T-helper 2 cell treated with Interferon-gamma antibody and Interleukin-4, amounts not matched to agents 5 μg/mL and 100 μg/mL, for 36 hours (primary cell): ENCODE measurements around the gene PTPRG.

Source experiments
- DNase-seq: peaks from one replicate; pipeline ENCODE4 v3.0.0; 2021; ENCODE audit warnings: low spot score
- H3K27ac Mint-ChIP-seq: one replicate; pipeline ENCODE4 v1.8.0; 2021; ENCODE audit warnings: mild to moderate bottlenecking, mixed read lengths
- H3K27me3 Mint-ChIP-seq: one replicate; pipeline ENCODE4 v1.8.0; 2021; ENCODE audit warnings: low read depth, mixed read lengths
- H3K36me3 Mint-ChIP-seq: one replicate; pipeline ENCODE4 v1.8.0; 2021; ENCODE audit warnings: low read depth, mixed read lengths
- H3K4me1 Mint-ChIP-seq: one replicate; pipeline ENCODE4 v1.8.0; 2021; ENCODE audit warnings: low read depth, mixed read lengths
- H3K4me3 Mint-ChIP-seq: one replicate; pipeline ENCODE4 v1.8.0; 2022; ENCODE audit warnings: mild to moderate bottlenecking, moderate library complexity, mixed read lengths
- H3K9me3 Mint-ChIP-seq: one replicate; pipeline ENCODE4 v1.8.0; 2021; ENCODE audit warnings: mixed read lengths

The PTPRG gene

DNA sequence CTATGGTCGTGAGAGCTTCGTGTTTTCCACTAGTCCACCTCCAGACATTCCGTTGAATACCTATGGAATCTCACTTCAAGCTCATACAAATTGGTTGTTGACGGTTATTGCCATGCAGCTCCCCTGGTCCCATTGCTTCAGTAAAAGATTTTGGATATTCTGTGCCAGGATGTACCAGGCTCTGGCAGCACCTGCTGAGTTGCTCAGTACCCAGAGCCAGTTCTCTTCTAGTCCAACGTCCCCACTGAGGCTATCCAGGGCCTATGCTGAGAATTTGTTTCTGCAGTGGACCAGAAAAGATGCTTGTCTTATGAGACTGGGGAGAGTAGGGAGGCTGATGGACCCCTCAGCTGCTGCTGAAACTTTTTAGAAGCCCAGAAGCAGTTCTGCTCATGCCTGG, 533.1 kb downstream of the PTPRG start:
- H3K9me3 Mint-ChIP-seq, result no peaks in the 10 kb centered on the region
- H3K27me3 Mint-ChIP-seq, result no peaks in the 10 kb centered on the region
- no peak overlapping the region for H3K27ac Mint-ChIP-seq
- no peak overlapping the region for H3K4me3 Mint-ChIP-seq
- DNase-seq, result no peak
- H3K36me3 Mint-ChIP-seq, result no peaks in the 10 kb centered on the region
- no peaks in the 10 kb centered on the region for H3K4me1 Mint-ChIP-seq

DNA sequence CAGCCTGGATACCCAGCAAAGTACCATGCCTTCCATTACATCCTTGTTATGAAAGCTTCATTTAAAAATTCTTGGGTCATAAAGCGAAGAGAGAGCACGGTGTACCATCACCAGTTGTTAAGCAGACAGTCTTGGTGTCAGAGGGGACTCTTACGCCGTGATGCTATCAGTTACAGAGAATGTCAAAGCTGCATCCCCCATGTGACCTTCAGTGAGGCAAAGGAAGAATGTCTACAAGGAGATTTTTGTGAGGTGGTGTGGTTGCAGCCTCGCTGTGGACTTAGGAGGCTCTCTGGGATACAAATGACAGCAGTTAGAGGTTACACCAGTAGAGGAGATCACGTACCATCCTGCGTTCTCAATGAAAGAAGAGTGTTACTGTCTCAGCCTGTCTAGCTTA, 533.7 kb downstream of the PTPRG start:
- Mint-ChIP-seq H3K4me3 (no peak overlapping the region), H3K4me1 (no peaks in the 10 kb centered on the region), H3K9me3 (no peaks in the 10 kb centered on the region), H3K36me3 (no peaks in the 10 kb centered on the region), H3K27me3 (no peaks in the 10 kb centered on the region), H3K27ac (no peak overlapping the region)
- no peak for DNase-seq

- Mint-ChIP-seq H3K27ac (no peak overlapping the region), H3K4me1 (no peaks in the 10 kb centered on the region), H3K4me3 (no peak overlapping the region), H3K27me3 (no peaks in the 10 kb centered on the region), H3K36me3 (no peaks in the 10 kb centered on the region), H3K9me3 (no peaks in the 10 kb centered on the region)
- no peak for DNase-seq
These were observed 534.4 kb downstream of the PTPRG start for GRCh38 chr3:62095756-62096155.

DNA sequence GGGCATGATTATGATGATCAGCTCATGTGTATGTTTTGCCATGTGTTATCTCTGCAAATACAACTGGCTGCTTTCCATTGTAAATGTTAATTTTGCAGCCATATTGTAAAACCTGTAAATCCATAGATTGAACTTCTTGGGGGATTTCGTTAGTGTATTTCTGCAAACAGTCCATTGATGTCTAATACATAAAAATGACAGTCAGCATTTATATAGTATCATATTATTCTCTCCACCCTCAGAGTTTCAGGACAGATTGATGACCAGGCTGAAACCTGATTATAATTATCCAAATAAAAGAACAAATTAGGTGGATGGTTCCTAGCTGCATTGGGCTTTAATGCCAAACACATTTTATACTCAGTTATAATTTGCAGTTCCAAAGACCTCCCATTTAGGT, 535.1 kb downstream of the PTPRG start:
- no peaks in the 10 kb centered on the region for H3K9me3 Mint-ChIP-seq
- no peak for DNase-seq
- H3K27me3 Mint-ChIP-seq, result no peaks in the 10 kb centered on the region
- H3K4me1 Mint-ChIP-seq, result no peaks in the 10 kb centered on the region
- no peak overlapping the region for H3K4me3 Mint-ChIP-seq
- H3K36me3 Mint-ChIP-seq, result no peaks in the 10 kb centered on the region
- no peak overlapping the region for H3K27ac Mint-ChIP-seq

DNA sequence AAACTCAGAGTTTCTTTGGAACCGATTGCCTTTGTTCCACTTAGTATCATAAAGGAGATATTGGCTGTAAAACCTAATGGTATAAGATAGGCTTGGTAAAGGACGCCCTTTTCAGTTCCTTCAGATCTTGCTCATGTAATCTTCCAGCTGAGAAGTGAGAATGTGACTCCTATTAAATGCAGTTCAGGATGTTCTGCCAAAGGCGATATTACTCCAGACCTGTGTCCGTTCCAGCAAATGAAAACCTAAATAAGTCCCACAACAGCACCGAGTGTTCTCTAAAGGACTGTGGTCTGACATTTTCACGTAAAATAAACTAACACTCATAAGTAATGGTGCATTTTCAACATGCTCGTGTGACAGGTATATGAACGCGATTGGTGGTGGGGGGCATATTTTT, 535.8 kb downstream of the PTPRG start:
- Mint-ChIP-seq H3K4me1 (no peaks in the 10 kb centered on the region), H3K36me3 (no peaks in the 10 kb centered on the region), H3K27me3 (no peaks in the 10 kb centered on the region)

DNA sequence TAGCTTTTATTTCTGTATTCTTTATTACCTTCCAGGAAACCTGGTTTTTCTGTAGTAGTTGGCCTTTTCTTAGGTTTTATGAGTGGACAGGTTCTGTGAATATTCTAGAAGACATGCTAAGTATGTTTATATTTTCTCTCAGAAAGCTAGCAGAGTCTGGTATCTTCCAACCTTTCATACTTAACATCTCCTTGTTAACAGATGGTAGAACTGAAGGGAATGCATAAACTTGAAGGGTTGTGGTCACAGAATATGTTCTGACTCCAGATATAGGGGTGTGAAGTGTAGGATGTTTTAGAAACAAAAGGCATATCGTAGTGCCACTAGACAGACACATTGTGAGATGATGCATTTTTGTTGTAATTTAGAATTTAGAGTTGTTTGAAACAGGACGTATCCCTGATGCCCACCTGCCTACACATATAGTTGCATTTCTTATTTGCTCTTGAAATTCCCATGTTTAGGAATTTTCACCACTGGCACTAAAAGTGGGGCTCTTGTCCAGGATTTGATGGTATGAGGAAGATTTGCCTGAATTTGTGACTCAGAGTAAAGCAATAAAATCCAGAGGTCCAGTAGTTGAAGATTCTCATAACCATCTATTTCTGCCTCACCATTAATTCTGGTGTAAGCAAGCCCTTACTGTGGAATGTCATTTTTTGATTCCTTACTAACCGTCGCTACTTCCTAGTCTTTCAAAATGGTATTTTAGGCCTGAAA, 537.4 kb downstream of the PTPRG start:
- Mint-ChIP-seq H3K27me3 (no peaks in the 10 kb centered on the region), H3K9me3 (no peaks in the 10 kb centered on the region), H3K36me3 (no peaks in the 10 kb centered on the region), H3K4me1 (no peaks in the 10 kb centered on the region), H3K4me3 (no peak overlapping the region), H3K27ac (no peak overlapping the region)
- DNase-seq, result no peak

More for the DNA sequence above, 535.8 kb downstream of the PTPRG start:
- no peak overlapping the region for H3K27ac Mint-ChIP-seq
- H3K9me3 Mint-ChIP-seq, result no peaks in the 10 kb centered on the region
- no peak for DNase-seq
- H3K4me3 Mint-ChIP-seq, result no peak overlapping the region

DNA sequence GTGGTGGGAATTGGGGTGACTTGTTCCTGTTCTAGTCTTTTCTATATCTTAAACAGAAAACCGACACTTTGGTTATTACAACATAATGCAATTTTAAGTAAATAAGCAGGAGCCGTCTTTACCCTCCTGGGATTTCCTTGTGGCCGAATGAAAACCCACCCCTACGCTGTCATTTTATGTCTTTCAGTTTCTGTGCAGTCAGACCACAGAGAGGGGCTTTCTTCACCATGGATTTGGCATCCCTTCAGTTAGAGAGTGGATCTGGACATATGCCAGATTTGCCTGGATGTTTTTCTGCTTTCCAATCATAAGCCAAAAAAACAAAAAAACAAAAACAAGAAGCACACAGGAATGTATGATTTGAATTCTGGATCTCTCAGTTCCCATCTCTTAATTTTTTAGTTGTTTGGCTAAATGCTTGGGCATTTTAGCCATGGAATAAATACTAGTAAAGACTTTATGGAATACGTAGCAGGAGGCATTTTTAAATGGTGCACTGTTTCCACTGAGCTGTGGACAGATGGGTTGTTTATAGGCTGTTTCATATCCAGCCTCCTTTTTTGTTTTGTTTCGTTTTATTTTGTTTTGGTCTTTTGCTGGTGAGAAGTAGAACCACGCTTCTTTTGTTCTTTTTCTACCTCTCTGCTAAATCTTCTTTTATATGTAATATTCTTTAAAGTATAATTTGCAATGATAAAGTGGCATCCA, 539.1 kb downstream of the PTPRG start:
- DNase-seq, result no peak
- Mint-ChIP-seq H3K27ac (no peak overlapping the region), H3K9me3 (no peaks in the 10 kb centered on the region), H3K4me3 (no peak overlapping the region), H3K36me3 (no peaks in the 10 kb centered on the region), H3K27me3 (no peaks in the 10 kb centered on the region), H3K4me1 (no peaks in the 10 kb centered on the region)

DNA sequence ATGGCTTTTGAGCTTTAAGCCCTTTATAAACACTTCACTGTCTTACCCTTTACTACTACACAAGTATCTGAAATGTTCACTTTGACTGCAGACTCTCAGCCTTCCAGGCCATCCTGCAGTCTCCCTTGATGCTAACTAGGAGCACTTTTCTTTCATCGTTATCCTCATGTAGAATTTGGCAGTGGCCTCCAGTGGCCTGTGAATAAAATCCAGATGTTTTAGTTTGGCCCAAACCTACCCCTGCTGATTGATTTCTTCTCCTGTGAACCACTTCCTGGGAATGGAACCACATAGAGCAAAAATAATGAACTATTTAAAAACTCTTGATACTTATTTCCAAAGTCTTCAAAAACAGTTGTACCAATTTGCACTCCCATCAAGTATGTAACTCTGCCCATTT, 540.1 kb downstream of the PTPRG start:
- no peaks in the 10 kb centered on the region for H3K27me3 Mint-ChIP-seq
- no peaks in the 10 kb centered on the region for H3K9me3 Mint-ChIP-seq
- H3K4me3 Mint-ChIP-seq, result no peak overlapping the region
- H3K4me1 Mint-ChIP-seq, result no peaks in the 10 kb centered on the region
- H3K27ac Mint-ChIP-seq, result no peak overlapping the region
- DNase-seq, result no peak
- H3K36me3 Mint-ChIP-seq, result no peaks in the 10 kb centered on the region

DNA sequence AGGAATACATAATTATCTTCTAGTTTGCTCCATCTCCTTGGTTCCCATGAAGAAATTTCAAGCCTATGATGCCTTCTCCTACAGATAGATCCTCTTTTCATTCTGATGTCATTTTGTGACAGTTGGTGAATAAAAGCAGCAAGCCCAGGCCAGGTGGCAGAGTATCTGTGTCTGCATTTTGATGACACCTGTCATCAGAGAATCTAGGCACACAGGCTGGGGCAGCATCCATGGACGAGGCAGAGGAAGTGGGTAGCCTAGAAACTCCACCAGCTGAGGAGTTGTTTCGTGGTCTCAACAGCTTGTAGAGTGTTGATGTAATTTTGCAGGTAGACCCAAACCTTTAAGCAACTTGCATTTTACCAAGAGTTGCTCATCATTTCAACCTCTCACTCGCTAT, 542.2 kb downstream of the PTPRG start:
- no peak overlapping the region for H3K4me3 Mint-ChIP-seq
- peaks cover 2% of the 10 kb centered on the region for H3K9me3 Mint-ChIP-seq
- H3K36me3 Mint-ChIP-seq, result no peaks in the 10 kb centered on the region
- H3K4me1 Mint-ChIP-seq, result no peaks in the 10 kb centered on the region
- H3K27ac Mint-ChIP-seq, result no peak overlapping the region
- no peaks in the 10 kb centered on the region for H3K27me3 Mint-ChIP-seq
- DNase-seq, result no peak

- H3K36me3 Mint-ChIP-seq, result no peaks in the 10 kb centered on the region
- peaks cover 6% of the 10 kb centered on the region for H3K9me3 Mint-ChIP-seq
- no peak for DNase-seq
- no peaks in the 10 kb centered on the region for H3K4me1 Mint-ChIP-seq
- H3K27me3 Mint-ChIP-seq, result no peaks in the 10 kb centered on the region
- H3K4me3 Mint-ChIP-seq, result no peak overlapping the region
- no peak overlapping the region for H3K27ac Mint-ChIP-seq
These were observed 548.2 kb downstream of the PTPRG start for GRCh38 chr3:62109534-62109933.

GRCh38 chr3:62110443-62111225, 549.3 kb downstream of the PTPRG start:
- DNase-seq, result no peak
- Mint-ChIP-seq H3K9me3 (peaks cover 6% of the 10 kb centered on the region), H3K27ac (no peak overlapping the region)

GRCh38 chr3:62113092-62113491, 551.7 kb downstream of the PTPRG start:
- Mint-ChIP-seq H3K36me3 (no peaks in the 10 kb centered on the region), H3K4me1 (no peaks in the 10 kb centered on the region), H3K27ac (no peak overlapping the region), H3K9me3 (peaks cover 6% of the 10 kb centered on the region), H3K4me3 (no peak overlapping the region), H3K27me3 (no peaks in the 10 kb centered on the region)
- no peak for DNase-seq

More at GRCh38 chr3:62110443-62111225, 549.3 kb downstream of the PTPRG start:
- H3K36me3 Mint-ChIP-seq, result no peaks in the 10 kb centered on the region
- no peaks in the 10 kb centered on the region for H3K4me1 Mint-ChIP-seq
- no peak overlapping the region for H3K4me3 Mint-ChIP-seq
- no peaks in the 10 kb centered on the region for H3K27me3 Mint-ChIP-seq

DNA sequence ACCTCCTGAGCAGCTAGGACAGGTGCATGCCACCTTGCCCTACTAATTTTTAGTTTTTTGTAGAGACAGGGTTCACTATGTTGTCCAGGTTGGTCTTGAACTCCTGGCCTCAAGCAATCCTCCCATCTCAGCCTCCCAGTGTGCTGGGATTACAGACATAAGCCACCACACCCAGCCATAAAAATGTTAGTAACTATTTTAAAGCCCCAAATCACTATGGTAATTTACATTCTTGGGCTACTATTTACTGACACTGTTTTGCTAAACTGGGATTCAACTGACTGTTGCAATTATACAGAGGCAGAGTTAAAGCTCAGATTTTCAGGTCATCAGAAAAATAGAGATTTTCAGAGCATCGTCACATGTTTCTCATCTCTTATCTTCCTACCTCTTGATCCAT, 553.4 kb downstream of the PTPRG start:
- Mint-ChIP-seq H3K36me3 (no peaks in the 10 kb centered on the region), H3K9me3 (peaks cover 5% of the 10 kb centered on the region), H3K4me1 (no peaks in the 10 kb centered on the region), H3K27ac (no peak overlapping the region), H3K27me3 (no peaks in the 10 kb centered on the region), H3K4me3 (no peak overlapping the region)
- DNase-seq, result no peak

GRCh38 chr3:62117903-62118548, 556.7 kb downstream of the PTPRG start:
- Mint-ChIP-seq H3K27ac (no peak overlapping the region), H3K36me3 (no peaks in the 10 kb centered on the region), H3K27me3 (no peaks in the 10 kb centered on the region), H3K9me3 (peaks cover 4% of the 10 kb centered on the region), H3K4me1 (no peaks in the 10 kb centered on the region), H3K4me3 (no peak overlapping the region)
- DNase-seq, result no peak
